Umbilical cord (tissue), 2 donors: ENCODE results near the gene C16orf96. TPM values are rescaled to one million over a fixed set of nuclear protein-coding genes. Genes with fewer than 3 reads are reported as not detected.
A peak's percentile ranks its signal among the peaks of the same experiment; 100 is the strongest.

Experiments used
- DNase-seq: peaks from one replicate; pipeline ENCODE4 v3.0.0-alpha.2; 2015; ENCODE audit warnings: low spot score
- total RNA-seq: library from RNA; depleted of rRNA; stranded (reverse); fragments of >200 nt; gene quantifications from one replicate; pipeline ENCODE4 v1.2.3, GENCODE V29; 2014; ENCODE audit warnings: low replicate concordance; ENCODE audit not compliant: insufficient read depth

C16orf96 gene
- total RNA-seq, 1 donor from 2014 or later: 0.48 TPM

- no peak for DNase-seq
Observed at GRCh38 chr16:4601036-4601863, 45.1 kb downstream of the C16orf96 start.

GRCh38 chr16:4601864-4602186 lies 45.7 kb downstream of the C16orf96 start:
- no peak for DNase-seq

- DNase-seq: no peak
Observed at GRCh38 chr16:4602331-4602730, 46.2 kb downstream of the C16orf96 start.

- no peak for DNase-seq
Observed at GRCh38 chr16:4603624-4604170, 47.6 kb downstream of the C16orf96 start.

- DNase-seq: no peak
Observed at GRCh38 chr16:4604401-4604800, 48.3 kb downstream of the C16orf96 start.

GRCh38 chr16:4606354-4606753 lies 50.2 kb downstream of the C16orf96 start:
- DNase-seq: no peak

- no peak for DNase-seq
Observed at GRCh38 chr16:4607841-4608703, 51.9 kb downstream of the C16orf96 start.

- DNase-seq: no peak
Observed at GRCh38 chr16:4608704-4608980, 52.5 kb downstream of the C16orf96 start.

GRCh38 chr16:4609200-4610010 lies 53.3 kb downstream of the C16orf96 start:
- no peak for DNase-seq

GRCh38 chr16:4610011-4611005 lies 54.2 kb downstream of the C16orf96 start:
- no peak for DNase-seq

- peak; percentile 44 for DNase-seq
Observed at GRCh38 chr16:4611337-4612021, 55.3 kb downstream of the C16orf96 start.

GRCh38 chr16:4612474-4612931 lies 56.4 kb downstream of the C16orf96 start:
- no peak for DNase-seq

- peak; percentile 61 for DNase-seq
Observed at GRCh38 chr16:4612977-4613635, 57.0 kb downstream of the C16orf96 start.

GRCh38 chr16:4613636-4614570 lies 57.8 kb downstream of the C16orf96 start:
- no peak for DNase-seq

GRCh38 chr16:4614571-4615383 lies 58.6 kb downstream of the C16orf96 start, which contains the start of gene UBALD1:
TSS of gene UBALD1 (minus strand) at chr16:4614888. CDS start at chr16:4614797, 91 bp downstream.
- DNase-seq: peak; percentile 92

GRCh38 chr16:4615384-4616046 lies 59.4 kb downstream of the C16orf96 start:
- no peak for DNase-seq
